K562 (cell line): ENCODE data around the gene MAP2. TPM values are rescaled to one million over a fixed set of nuclear protein-coding genes. Genes with fewer than 3 reads are reported as not detected.

Source experiments
- ATAC-seq: fragments of 200-7000 bp; cut with Tn5 transposase; 3 replicates; pipeline ENCODE4 v1.9.1; 2020; ENCODE audit warnings: moderate library complexity
- BruUV-seq: library from RNA; stranded (reverse); fragments of 400-500 nt; replicated peaks from 2 replicates; lab custom pipeline; 2021; lab: Mats Ljungman, UMichigan
- CTCF ChIA-PET: fragments of 300-600 bp; formaldehyde crosslinking; extraction: SDS; loops from one replicate; lab custom pipeline; 2021; ENCODE audit warnings: low intra/inter-chr PET ratio; lab: Yijun Ruan, JAX
- POLR2A ChIA-PET: fragments of 300-600, 350-650 bp; sonication (Branson Sonifier 250); formaldehyde crosslinking; extraction: SDS; loops from one replicate; lab custom pipeline; 2021; ENCODE audit warnings: antibody characterized with exemption, inconsistent platforms; lab: Yijun Ruan, JAX
- DNase-seq, 4 experiments: peaks; one replicate each; pipeline versions ENCODE4 v3.0.0 to v3.0.0-alpha.2; 2011 to 2018; ENCODE audit warnings: low spot score in 3 of 4, mixed read lengths in 3 of 4; ENCODE audit errors: extremely low read depth in 1 of 4
- FAIRE-seq: peaks from 2 replicates; lab custom pipeline; 2011; peaks lifted over from hg19 to GRCh38; lab: Jason Lieb, UNC
- H2AFZ ChIP-seq: 2 replicates; pipeline ENCODE4 v1.6.0; 2011; ENCODE audit warnings: low read depth, low read length, control low read depth, inconsistent platforms
- H3K27ac ChIP-seq: fragments of 200-600 bp; 3 replicates; pipeline ENCODE4 v1.8.0; 2011; ENCODE audit warnings: low read depth, mild to moderate bottlenecking, control low read depth, inconsistent platforms, low read length, moderate library complexity, mixed read lengths; ENCODE audit errors: extremely low read depth
- H3K27me3 ChIP-seq, 2 experiments: fragments of 300-600 bp in 1 of 2; 2 replicates in 1 of 2; 3 replicates in 1 of 2; pipeline versions ENCODE4 v1.6.0 to v1.8.0; 2011; ENCODE audit warnings: inconsistent platforms in 2 of 2, low read length in 2 of 2, mild to moderate bottlenecking in 1 of 2, mixed read lengths in 1 of 2, moderate library complexity in 1 of 2; ENCODE audit not compliant: control insufficient read depth in 2 of 2, insufficient read depth in 2 of 2
- H3K36me3 ChIP-seq: fragments of 300-600 bp; 3 replicates; pipeline ENCODE4 v1.8.0; 2011; ENCODE audit warnings: mild to moderate bottlenecking, low read length, inconsistent platforms; ENCODE audit not compliant: control insufficient read depth, insufficient read depth
- H3K4me1 ChIP-seq, 2 experiments: fragments of 200-600 bp in 1 of 2; replicated peaks in 1 of 2; 2 replicates in 1 of 2; 3 replicates in 1 of 2; pipeline versions ENCODE4 v1.5.1 to v1.8.0; 2011; ENCODE audit warnings: inconsistent platforms in 2 of 2, low read length in 2 of 2, mild to moderate bottlenecking in 1 of 2, mixed read lengths in 1 of 2, moderate library complexity in 1 of 2; ENCODE audit not compliant: control insufficient read depth in 2 of 2, insufficient read depth in 2 of 2
- H3K4me2 ChIP-seq: 2 replicates; pipeline ENCODE4 v1.6.1; 2011; ENCODE audit warnings: low read length, control low read depth, inconsistent platforms, mixed read lengths; ENCODE audit not compliant: insufficient read depth
- H3K4me3 ChIP-seq: fragments of 200-600 bp; sonication (generic), shearing (Covaris generic); 2 replicates; pipeline ENCODE4 v1.5.1; 2016; ENCODE audit warnings: control low read depth, inconsistent platforms
- H3K79me2 ChIP-seq: fragments of 200-600 bp; 3 replicates; pipeline ENCODE4 v1.8.0; 2011; ENCODE audit warnings: low read length, inconsistent platforms; ENCODE audit not compliant: control insufficient read depth, insufficient read depth
- H3K9ac ChIP-seq, 2 experiments: 2 replicates each; pipeline versions ENCODE4 v1.6.0 to v1.6.1; 2011; ENCODE audit warnings: low read depth in 2 of 2, low read length in 2 of 2, control low read depth in 1 of 2, inconsistent platforms in 1 of 2, mild to moderate bottlenecking in 1 of 2, mixed read lengths in 1 of 2; ENCODE audit not compliant: insufficient read depth in 1 of 2
- H3K9me1 ChIP-seq: one replicate; pipeline ENCODE4 v1.6.0; 2011; ENCODE audit warnings: inconsistent platforms, mild to moderate bottlenecking, low read length, moderate library complexity; ENCODE audit not compliant: control insufficient read depth, insufficient read depth
- H3K9me3 ChIP-seq: replicated peaks from 2 replicates; pipeline ENCODE4 v1.5.1; 2011; ENCODE audit warnings: low read depth, low read length, inconsistent platforms; ENCODE audit not compliant: control insufficient read depth, insufficient read depth
- H4K20me1 ChIP-seq: replicated peaks from 2 replicates; pipeline ENCODE4 v1.6.1; 2011; ENCODE audit warnings: low read length, inconsistent platforms, mixed read lengths; ENCODE audit not compliant: control insufficient read depth, insufficient read depth
- BACH1 ChIP-seq: fragments of 200-800 bp; sonication (Bioruptor generic); IDR thresholded peaks from 2 replicates; pipeline ENCODE4 v1.6.1; 2016; ENCODE audit warnings: missing genetic modification characterization, missing compliant biosample characterization
- FUS ChIP-seq: fragments of 200-400 bp; formaldehyde crosslinking; optimal IDR thresholded peaks from 2 replicates; pipeline ENCODE3; 2017; ENCODE audit warnings: low read depth, low read length
- HDAC2 ChIP-seq: fragments of 450-650 bp; IDR thresholded peaks from 2 replicates; pipeline ENCODE4 v1.6.1; 2016; ENCODE audit warnings: mild to moderate bottlenecking
- HNRNPK ChIP-seq: fragments of 200-400 bp; formaldehyde crosslinking; IDR thresholded peaks from one replicate; pipeline ENCODE4 v1.6.1; 2018; ENCODE audit warnings: mild to moderate bottlenecking, low read depth, low read length; ENCODE audit not compliant: poor library complexity, severe bottlenecking
- NFXL1 ChIP-seq: fragments of 450-650 bp; formaldehyde crosslinking; IDR thresholded peaks from 2 replicates; pipeline ENCODE4 v1.4.0; 2021; ENCODE audit warnings: mild to moderate bottlenecking
- SIX5 ChIP-seq, 2 experiments: IDR thresholded peaks; 2 replicates each; pipeline ENCODE4 v1.6.1; 2011; ENCODE audit warnings: low read length in 2 of 2, borderline replicate concordance in 1 of 2, low read depth in 1 of 2, mild to moderate bottlenecking in 1 of 2, moderate library complexity in 1 of 2; ENCODE audit not compliant: insufficient read depth in 1 of 2
- SNRNP70 ChIP-seq: fragments of 200-400 bp; formaldehyde crosslinking; optimal IDR thresholded peaks from 2 replicates; pipeline ENCODE3; 2017; ENCODE audit warnings: low read depth, low read length
- STAG1 ChIP-seq: sonication (generic); formaldehyde crosslinking; IDR thresholded peaks from 2 replicates; pipeline ENCODE4 v1.5.0; 2020; ENCODE audit warnings: missing genetic modification reagents, borderline replicate concordance
- STAT5B ChIP-seq: fragments of 250-450 bp; sonication (Bioruptor Pico); IDR thresholded peaks from 2 replicates; pipeline ENCODE4 v1.8.0; 2021; ENCODE audit warnings: mild to moderate bottlenecking, inconsistent platforms
- TRIM28 ChIP-seq: fragments of 450-650 bp; IDR thresholded peaks from 2 replicates; pipeline ENCODE4 v1.6.1; 2017
- ZNF766 ChIP-seq: fragments of 200-800 bp; sonication (Bioruptor generic); conservative IDR thresholded peaks from 2 replicates; pipeline ENCODE4 v1.6.1; 2016; ENCODE audit warnings: missing genetic modification characterization, missing compliant biosample characterization
- WGBS: fragments of 100-300 bp; shearing (Covaris generic); methylation state at CpG from one replicate; pipeline ENCODE4 v1.1.6; 2016; ENCODE audit warnings: low coverage, mixed read lengths; ENCODE audit not compliant: insufficient coverage; ENCODE audit errors: missing lambda C conversion rate; 5-methylcytosine and 5-hydroxymethylcytosine counted together
- in situ Hi-C: fragments of 300-500 bp; cut with MboI; formaldehyde crosslinking; loops from 4 replicates; pipeline ENCODE4 v1.15.0; 2018; ENCODE audit warnings: inconsistent platforms, mixed read lengths
- intact Hi-C: fragments of 100-400 bp; cut with micrococcal nuclease; formaldehyde crosslinking; loops from 2 replicates; pipeline ENCODE4 v1.14.2; 2022
- polyA plus RNA-seq, 8 experiments: library from polyadenylated mRNA; depleted of rRNA in 4 of 8; stranded (reverse) in 5 of 8; unstranded in 3 of 8; fragments of >200 nt; fragmentation: Nextera tagmentation in 2 of 8; fragmentation: Illumina TruSeq in 1 of 8; extraction: Ambion mirVana in 2 of 8; extraction: Trizol in 1 of 8; gene quantifications; 2 replicates each; pipeline versions ENCODE4 v1.2.1 to v1.2.3, GENCODE V29; 2011 to 2014; ENCODE audit warnings: inconsistent platforms in 1 of 8, missing spikeins in 1 of 8
- total RNA-seq, 7 experiments: library from RNA; depleted of rRNA in 6 of 7; stranded (reverse); fragments of >200 nt in 6 of 7; fragmentation: Illumina TruSeq in 2 of 7; extraction: Trizol in 2 of 7; gene quantifications; 2 replicates each; pipeline versions ENCODE4 v1.2.1 to v1.2.3, GENCODE V29; 2011 to 2021; ENCODE audit warnings: low replicate concordance in 1 of 7
- TF ChIP-seq, protein P1 (sequence below): fragments of 250-450 bp; sonication (Bioruptor Pico); IDR thresholded peaks from 2 replicates; pipeline ENCODE4 v1.5.1; 2021; ENCODE audit warnings: mild to moderate bottlenecking

The MAP2 gene
- total and polyA plus RNA-seq, 9 of the 15 experiments (the other 6 are each of a cell fraction or from before 2014, with no cell fraction given) = 0.13 TPM; not detected in 8

GRCh38 chr2:209578394-209579001, 154.7 kb downstream of the MAP2 start:
- CTCF ChIA-PET = no interaction called here
- intact Hi-C loops = loop anchor here (5.0 kb wide), 1 partner anchor 1181 kb away; no protein-coding TSS in a partner anchor

More at GRCh38 chr2:209578394-209579001, 154.7 kb downstream of the MAP2 start:
- in situ Hi-C loops = no loop called here
- H3K9me3 ChIP-seq = no peaks in the 10 kb centered on the region
- FAIRE-seq = no peak
- BruUV-seq = no TSS peak
- no peak overlapping the region for H3K27ac ChIP-seq
- H3K79me2 ChIP-seq = no peaks in the 10 kb centered on the region
- H3K9ac ChIP-seq = no peak overlapping the region
- POLR2A ChIA-PET = no interaction called here
- TF ChIP-seq STAT5B (CRISPR knock-in tag) (no peak), STAG1 (no peak), HNRNPK (no peak), SNRNP70 (no peak), FUS (no peak), HDAC2 (no peak), ZNF766 (CRISPR knock-in tag) (no peak), SIX5 (IDR thresholded peaks at IDR 0.05; ENCODE audit: borderline replicate concordance in 1 of 2, insufficient read depth in 1 of 2, low read depth in 1 of 2, low read length in 2 of 2) (no peak), TRIM28 (no peak), NFXL1 (CRISPR knock-in tag) (no peak), BACH1 (no peak)
- TF ChIP-seq, protein P1, sequence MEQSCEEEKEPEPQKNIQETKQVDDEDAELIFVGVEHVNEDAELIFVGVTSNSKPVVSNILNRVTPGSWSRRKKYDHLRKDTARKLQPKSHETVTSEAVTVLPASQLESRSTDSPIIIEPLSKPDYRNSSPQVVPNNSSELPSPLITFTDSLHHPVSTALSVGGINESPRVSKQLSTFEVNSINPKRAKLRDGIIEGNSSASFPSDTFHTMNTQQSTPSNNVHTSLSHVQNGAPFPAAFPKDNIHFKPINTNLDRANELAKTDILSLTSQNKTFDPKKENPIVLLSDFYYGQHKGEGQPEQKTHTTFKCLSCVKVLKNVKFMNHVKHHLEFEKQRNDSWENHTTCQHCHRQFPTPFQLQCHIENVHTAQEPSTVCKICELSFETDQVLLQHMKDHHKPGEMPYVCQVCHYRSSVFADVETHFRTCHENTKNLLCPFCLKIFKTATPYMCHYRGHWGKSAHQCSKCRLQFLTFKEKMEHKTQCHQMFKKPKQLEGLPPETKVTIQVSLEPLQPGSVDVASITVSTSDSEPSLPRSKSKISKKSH (CRISPR knock-in tag) = no peak
- TF ChIP-seq, all 486 proteins: peak for 0
- no peaks in the 10 kb centered on the region for H4K20me1 ChIP-seq
- H2AFZ ChIP-seq = no peak overlapping the region
- no peaks in the 10 kb centered on the region for H3K27me3 ChIP-seq
- H3K36me3 ChIP-seq = no peaks in the 10 kb centered on the region
- no peak for DNase-seq
- no peak overlapping the region for H3K4me2 ChIP-seq
- no peaks in the 10 kb centered on the region for H3K9me1 ChIP-seq
- H3K4me3 ChIP-seq = no peak overlapping the region
- WGBS = 0% methylated on average over 1 of the region's 3 CpGs
- H3K4me1 ChIP-seq = no peaks in the 10 kb centered on the region
- ATAC-seq = no peak
